GM12874 (cell line): ENCODE results near the gene ARHGAP24.

Experiments used
- TF ChIP-seq, protein P1 (sequence below): IDR thresholded peaks from 2 replicates; pipeline ENCODE4 v1.5.1; 2011; ENCODE audit warnings: low read depth, mild to moderate bottlenecking, control low read depth, low read length, moderate library complexity; ENCODE audit not compliant: insufficient read depth

Gene ARHGAP24

DNA sequence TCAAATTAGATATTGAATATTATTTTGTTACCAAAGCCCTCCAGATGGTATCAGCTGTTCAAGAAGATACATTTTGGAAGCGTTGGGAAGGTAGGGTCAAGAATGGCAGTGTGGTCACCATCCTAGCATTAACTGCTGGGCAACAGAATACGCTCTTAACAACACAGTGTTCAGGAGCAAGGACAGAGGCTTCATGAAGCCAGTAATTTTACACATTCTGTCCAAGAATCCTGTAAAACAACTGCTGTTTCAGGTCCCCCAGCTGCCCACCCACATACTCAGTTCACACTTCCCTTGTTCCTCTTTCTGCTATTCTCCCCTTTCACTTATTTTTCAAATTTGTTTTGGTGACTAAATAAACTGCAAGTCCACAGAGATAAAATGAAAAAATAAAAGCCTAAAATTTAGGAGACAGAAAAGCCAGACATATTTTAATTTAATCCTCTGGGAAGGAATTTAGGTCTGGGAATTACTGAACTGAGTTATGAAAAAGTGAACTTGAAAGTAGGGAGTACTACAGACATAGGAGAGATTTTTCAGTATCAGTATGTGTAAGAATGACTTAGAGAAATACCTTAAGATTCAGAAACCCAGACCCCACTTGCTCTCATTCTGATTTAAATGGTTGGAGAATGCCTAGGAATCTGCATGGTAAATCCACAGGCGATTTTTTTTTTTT is 478.2 kb downstream of the ARHGAP24 start:
- TF ChIP-seq, protein P1, sequence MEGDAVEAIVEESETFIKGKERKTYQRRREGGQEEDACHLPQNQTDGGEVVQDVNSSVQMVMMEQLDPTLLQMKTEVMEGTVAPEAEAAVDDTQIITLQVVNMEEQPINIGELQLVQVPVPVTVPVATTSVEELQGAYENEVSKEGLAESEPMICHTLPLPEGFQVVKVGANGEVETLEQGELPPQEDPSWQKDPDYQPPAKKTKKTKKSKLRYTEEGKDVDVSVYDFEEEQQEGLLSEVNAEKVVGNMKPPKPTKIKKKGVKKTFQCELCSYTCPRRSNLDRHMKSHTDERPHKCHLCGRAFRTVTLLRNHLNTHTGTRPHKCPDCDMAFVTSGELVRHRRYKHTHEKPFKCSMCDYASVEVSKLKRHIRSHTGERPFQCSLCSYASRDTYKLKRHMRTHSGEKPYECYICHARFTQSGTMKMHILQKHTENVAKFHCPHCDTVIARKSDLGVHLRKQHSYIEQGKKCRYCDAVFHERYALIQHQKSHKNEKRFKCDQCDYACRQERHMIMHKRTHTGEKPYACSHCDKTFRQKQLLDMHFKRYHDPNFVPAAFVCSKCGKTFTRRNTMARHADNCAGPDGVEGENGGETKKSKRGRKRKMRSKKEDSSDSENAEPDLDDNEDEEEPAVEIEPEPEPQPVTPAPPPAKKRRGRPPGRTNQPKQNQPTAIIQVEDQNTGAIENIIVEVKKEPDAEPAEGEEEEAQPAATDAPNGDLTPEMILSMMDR = no peak

DNA sequence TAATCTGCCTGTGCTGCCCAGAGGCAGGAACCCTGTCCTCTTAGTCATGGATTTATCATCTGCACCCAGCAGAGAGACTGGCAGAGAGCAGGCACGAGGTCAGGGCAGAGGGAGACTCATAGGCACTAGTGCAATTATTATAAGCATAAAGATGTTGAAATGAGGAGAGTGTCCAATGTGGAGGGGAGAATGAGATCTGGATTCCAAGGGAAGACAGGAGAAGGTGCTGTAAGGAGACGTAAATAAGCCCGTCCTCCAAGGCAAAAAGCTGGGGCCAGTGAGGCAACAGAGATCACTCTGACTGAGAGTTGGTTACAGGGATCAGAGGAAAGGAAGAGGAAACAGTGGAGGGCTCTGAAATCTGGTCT is 478.7 kb downstream of the ARHGAP24 start:
- TF ChIP-seq, protein P1 = no peak

DNA sequence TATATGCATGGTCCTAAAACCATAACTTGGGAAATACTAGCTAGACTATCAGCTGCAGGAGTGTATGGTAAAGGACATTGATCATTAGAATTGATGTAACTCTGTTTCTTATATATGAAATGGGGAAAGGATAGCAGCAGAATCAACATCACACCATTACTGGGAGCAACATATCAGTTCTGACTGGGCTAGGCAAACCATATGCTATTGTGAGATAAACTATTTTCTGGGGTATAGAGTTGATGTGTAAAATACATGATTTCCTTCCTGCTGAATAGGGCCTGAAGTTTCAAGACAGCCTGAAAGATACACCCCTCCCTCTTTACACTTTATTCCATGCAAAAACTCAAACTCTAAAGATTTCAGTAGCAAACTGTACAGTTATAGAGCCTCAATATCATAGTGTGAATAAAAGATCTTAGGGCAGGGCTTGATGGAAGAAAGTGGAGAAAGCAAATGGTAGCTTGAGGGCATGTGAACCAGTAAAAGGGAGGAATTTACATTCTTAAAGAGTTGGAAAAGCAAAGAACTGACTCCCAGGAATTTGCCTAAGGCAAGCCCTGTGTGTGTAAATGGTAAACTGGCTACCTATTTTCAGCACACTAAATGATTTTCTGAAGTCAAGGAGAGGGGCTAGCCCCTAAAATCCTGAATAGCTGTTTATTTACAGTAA is 480.8 kb downstream of the ARHGAP24 start:
- TF ChIP-seq, protein P1 = no peak

DNA sequence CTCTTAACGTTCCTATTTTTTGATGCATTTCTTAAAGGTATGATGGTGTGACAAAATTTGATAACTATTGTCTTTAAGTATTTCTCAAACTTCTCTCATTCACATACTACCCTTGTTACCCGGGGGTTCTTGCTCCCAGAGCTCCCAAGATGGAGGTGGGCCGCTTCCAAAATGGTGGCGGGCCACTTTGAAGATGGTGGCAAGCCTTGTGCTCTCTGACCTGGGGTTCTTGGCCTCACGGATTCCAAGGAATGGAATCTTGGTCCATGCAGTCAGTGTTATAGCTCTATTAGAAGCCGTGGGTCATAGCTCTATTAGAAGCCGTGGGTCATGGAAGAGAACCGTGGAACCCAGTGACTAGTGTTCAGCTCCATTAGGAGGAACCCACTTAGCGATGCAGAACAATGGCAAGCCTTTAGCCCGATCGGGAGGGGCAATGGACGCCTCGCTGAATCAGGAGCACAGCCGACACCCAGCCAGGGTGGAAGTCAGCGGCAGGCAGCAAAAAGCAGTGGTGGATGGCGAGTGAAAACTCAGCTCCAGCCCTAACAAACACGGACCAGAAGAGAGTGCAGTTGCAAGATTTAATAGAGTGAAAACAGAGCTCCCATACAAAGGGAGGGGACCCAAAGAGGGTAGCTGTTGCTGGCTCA is 481.5 kb downstream of the ARHGAP24 start:
- TF ChIP-seq, protein P1 = no peak

DNA sequence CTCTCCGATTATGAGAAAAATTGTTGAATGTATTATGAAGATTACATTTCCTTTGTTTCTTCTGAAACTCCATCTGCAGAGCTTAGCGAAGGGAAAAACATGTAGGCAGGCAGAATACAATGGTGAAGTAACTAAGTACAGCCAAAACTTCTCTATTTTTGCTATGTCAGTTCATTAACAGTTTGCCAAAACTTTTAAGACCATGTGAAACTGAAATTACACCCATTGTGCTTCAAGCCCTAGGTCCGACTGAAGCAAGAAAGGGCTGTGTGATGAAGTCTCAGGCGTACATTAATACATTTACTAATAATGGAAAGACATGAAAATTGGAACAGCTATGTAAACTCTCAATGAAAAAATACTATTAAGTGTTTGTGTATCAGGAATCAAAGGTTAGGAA is 486.9 kb downstream of the ARHGAP24 start:
- TF ChIP-seq, protein P1 = no peak

DNA sequence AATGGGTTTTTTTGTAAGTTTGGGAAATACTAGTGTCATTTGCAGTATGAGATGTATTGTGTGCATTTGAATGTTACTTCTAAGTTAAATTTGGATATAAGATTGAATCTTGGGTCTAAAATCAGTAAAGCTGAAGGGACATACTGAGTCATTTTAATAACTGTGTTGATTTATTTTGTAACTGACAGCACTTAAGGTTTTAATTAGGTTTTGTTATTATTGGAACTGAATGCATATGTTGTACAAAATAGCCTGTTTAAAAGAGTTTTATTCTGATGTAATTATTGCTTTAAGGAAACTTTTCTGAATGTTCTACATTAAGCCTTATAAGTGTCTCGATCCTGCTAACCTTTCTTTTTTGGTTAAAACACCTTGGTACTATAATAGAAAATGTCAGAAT is 488.3 kb downstream of the ARHGAP24 start:
- TF ChIP-seq, protein P1 = no peak

DNA sequence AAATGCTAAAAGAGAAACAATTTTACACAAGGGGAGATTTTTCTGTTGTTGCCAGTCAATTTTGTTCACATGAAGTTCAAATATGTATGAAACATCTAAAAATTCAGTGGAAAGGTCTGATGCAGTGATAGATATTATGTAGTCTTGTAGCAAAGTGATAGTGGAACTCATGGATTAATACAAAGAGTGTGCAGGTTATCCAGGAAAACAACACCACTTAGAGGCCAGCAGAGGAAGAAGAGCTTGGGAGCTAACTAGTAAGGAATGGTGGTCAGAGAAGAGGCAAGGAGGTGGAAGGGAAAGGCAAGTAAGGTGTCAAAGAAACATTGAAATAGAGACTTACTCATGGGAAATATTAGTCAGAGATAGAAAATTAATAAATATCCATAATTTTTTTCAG is 489.3 kb downstream of the ARHGAP24 start:
- TF ChIP-seq, protein P1 = no peak
